ENCODE measurements around the gene MYO7A.

MYO7A gene

DNA sequence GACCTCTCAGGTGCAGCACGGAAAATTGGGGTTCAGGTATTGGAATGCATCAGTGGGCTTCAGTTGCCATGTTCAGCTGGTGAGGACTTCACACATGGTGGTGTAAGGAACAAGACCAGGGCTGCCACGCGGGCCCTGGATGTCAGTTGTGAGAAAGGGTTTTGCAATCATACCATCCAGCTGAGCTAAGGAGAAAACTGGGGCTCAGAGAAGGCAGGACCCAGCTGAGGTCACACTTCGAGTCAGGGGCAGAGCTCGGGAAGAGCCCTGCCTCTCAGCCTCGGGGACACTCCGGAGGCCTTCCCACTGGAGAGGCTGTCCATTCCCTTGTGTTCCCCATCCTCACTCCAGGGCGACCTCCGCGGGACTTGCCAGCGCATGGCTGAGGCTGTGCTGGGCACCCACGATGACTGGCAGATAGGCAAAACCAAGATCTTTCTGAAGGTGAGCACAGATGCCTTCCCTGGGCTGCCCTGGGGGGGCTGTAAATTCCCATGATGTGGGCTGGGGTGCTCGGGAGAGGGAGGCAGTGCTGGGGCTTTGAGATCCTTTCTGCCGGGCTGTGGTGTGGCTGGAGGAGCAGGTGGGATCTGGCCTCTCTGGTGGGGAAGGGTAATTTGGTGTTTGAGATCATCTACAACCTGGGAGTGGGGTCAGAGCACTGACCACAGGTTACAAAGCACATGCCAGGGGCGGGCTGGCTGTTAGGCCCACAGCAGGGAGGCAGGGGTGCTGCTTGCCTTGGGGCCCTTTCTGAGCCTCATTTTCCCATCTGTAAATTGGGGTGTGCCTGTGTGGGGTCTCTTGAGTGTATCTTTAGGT is 47.2 kb downstream of the MYO7A start:
- DNase-seq = peak in 1 of 2 donors; percentile 54
- Histone ChIP-seq H3K27me3 (no peaks in the 10 kb centered on the region), H3K4me3 (peak overlapping the region in 1 of 2 donors; percentile 4), H3K27ac (no peak overlapping the region), H3K4me1 (peaks cover 0 to 10% (median 2%) of the 10 kb centered on the region in 4 donors), H3K36me3 (no peaks in the 10 kb centered on the region), H3K9me3 (no peaks in the 10 kb centered on the region)
- TF ChIP-seq, protein P1, sequence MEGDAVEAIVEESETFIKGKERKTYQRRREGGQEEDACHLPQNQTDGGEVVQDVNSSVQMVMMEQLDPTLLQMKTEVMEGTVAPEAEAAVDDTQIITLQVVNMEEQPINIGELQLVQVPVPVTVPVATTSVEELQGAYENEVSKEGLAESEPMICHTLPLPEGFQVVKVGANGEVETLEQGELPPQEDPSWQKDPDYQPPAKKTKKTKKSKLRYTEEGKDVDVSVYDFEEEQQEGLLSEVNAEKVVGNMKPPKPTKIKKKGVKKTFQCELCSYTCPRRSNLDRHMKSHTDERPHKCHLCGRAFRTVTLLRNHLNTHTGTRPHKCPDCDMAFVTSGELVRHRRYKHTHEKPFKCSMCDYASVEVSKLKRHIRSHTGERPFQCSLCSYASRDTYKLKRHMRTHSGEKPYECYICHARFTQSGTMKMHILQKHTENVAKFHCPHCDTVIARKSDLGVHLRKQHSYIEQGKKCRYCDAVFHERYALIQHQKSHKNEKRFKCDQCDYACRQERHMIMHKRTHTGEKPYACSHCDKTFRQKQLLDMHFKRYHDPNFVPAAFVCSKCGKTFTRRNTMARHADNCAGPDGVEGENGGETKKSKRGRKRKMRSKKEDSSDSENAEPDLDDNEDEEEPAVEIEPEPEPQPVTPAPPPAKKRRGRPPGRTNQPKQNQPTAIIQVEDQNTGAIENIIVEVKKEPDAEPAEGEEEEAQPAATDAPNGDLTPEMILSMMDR (IDR thresholded peaks at IDR 0.05) = no peak
- intact Hi-C loops (cut with DNase I; ENCODE audit: low total_unique reads) = no loop called here

DNA sequence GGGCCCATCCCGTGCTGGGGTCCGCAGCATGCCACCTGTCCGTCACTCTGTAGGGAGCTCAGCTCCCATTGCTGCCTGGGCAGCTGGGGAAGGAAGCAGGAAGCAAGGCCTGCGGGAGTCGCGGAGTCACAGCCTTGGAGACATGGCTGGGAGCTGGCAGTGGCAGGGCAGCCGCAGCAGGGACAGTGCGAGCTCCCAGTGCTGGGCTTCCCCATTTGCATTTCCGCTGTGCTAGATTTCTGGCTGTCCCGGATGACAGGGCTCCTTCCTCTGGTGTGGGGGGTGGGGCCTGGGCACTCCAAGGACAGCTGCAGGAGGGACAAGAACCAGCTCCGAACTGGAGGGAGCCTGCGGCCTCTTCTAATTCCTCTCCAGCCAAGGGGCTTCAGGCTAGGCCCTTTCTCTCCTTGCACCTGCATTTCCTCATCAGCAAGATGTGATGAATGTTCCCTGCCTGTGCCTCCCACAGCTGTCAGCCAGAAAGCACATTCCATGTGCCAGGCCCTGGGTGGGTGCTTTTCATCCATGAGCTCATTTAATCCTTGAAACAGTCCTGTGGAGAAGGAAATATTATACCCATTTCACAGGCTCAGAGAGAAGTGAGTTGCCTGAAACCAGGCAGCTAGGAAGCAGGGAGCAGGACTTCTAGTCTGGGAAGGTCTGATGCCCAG is 48.0 kb downstream of the MYO7A start:
- intact Hi-C loops (cut with DNase I; ENCODE audit: low total_unique reads) = no loop called here
- peak overlapping the region in 1 of 2 donors; percentile 4 for H3K4me3 ChIP-seq
- no peaks in the 10 kb centered on the region for H3K36me3 ChIP-seq
- DNase-seq = peak; percentile 64 to 76
- no peaks in the 10 kb centered on the region for H3K9me3 ChIP-seq
- H3K27ac ChIP-seq = no peak overlapping the region
- TF ChIP-seq, protein P1 (IDR thresholded peaks at IDR 0.05) = no peak
- peaks cover 0 to 10% (median 2%) of the 10 kb centered on the region in 4 donors for H3K4me1 ChIP-seq
- no peaks in the 10 kb centered on the region for H3K27me3 ChIP-seq

DNA sequence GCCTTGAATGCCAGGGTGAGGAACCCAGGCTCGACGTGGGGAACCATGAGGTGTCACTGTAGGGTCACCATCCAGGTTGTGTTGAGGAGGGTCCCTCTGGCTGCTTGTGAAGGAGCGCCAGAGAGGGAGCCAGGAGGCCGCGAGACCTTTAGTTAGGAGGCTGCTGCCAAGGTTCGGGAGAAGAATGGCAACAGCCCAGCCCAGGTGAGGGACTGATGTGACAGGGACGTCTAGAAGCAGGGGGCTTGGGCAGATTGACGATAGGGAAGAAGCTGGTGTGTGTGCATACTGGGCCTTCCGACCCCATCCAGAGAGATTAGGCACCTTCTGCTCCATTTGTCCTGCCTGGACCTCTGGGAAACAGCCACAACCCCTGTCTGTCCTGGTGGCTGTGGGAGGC is 49.0 kb downstream of the MYO7A start:
- peaks cover 0 to 10% (median 2%) of the 10 kb centered on the region in 4 donors for H3K4me1 ChIP-seq
- no peak overlapping the region for H3K27ac ChIP-seq
- no peaks in the 10 kb centered on the region for H3K36me3 ChIP-seq
- TF ChIP-seq, protein P1 (IDR thresholded peaks at IDR 0.05) = no peak
- intact Hi-C loops (cut with DNase I; ENCODE audit: low total_unique reads) = no loop called here
- DNase-seq = no peak
- H3K4me3 ChIP-seq = no peak overlapping the region
- no peaks in the 10 kb centered on the region for H3K9me3 ChIP-seq
- H3K27me3 ChIP-seq = no peaks in the 10 kb centered on the region

DNA sequence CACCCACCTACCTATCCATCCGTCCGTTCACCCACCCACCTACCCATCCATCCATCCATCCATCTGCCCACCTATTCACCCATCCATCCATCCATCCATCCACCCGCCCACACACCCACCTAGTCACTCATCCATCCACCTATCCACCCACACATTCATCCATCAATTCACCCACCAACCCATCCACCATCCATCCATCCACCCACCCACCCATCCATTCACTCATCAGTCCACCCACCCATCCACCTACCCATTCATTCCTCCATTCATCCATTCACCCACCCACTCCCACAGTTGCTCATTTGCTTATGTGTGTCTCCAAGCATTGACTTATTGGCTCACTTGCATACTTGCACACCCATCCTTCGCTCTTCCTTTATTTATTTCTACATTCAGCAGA is 50.1 kb downstream of the MYO7A start:
- intact Hi-C loops (cut with DNase I; ENCODE audit: low total_unique reads) = no loop called here
- TF ChIP-seq, protein P1 (IDR thresholded peaks at IDR 0.05) = no peak
- Histone ChIP-seq H3K4me3 (no peak overlapping the region), H3K36me3 (no peaks in the 10 kb centered on the region), H3K27ac (no peak overlapping the region), H3K27me3 (no peaks in the 10 kb centered on the region), H3K9me3 (no peaks in the 10 kb centered on the region), H3K4me1 (peaks cover 0 to 10% (median 2%) of the 10 kb centered on the region in 4 donors)
- no peak for DNase-seq

DNA sequence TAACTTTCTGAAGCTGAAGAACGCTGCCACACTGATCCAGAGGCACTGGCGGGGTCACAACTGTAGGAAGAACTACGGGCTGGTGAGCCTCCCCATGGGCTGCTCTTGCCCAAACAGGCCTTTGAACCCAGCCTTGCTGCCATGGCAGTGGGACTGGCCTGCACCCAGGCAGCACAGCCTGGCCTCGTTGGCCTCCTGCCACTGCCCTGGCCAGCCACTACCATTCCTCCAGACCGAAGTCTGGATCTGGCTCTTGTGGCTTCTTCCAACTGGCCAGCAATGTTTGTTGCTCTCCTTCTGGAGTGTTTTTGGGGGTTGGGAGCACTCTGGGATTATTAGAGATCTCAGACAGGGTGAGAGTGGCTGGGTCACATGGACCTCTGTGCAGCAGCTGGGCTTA is 51.0 kb downstream of the MYO7A start:
- no peak overlapping the region for H3K27ac ChIP-seq
- intact Hi-C loops (cut with DNase I; ENCODE audit: low total_unique reads) = no loop called here

More for the DNA sequence above, 51.0 kb downstream of the MYO7A start:
- no peaks in the 10 kb centered on the region for H3K27me3 ChIP-seq
- no peak for DNase-seq
- no peak overlapping the region for H3K4me3 ChIP-seq
- TF ChIP-seq, protein P1 (IDR thresholded peaks at IDR 0.05) = no peak
- peaks cover 0 to 10% (median 2%) of the 10 kb centered on the region in 4 donors for H3K4me1 ChIP-seq
- H3K9me3 ChIP-seq = no peaks in the 10 kb centered on the region
- no peaks in the 10 kb centered on the region for H3K36me3 ChIP-seq
